Neural cell (in vitro differentiated cells): ENCODE measurements around the gene ADAM11. TPM values are rescaled to one million over a fixed set of nuclear protein-coding genes. Genes with fewer than 3 reads are reported as not detected.
"Not testable (repeated sequence)": the region's sequence is repeated elsewhere in the genome, so short reads cannot be mapped to it uniquely, and the experiment has no call there.

Experiments
- H2AFZ ChIP-seq: fragments of 200-600, 300-800 bp; sonication (generic), shearing (Covaris generic); 2 replicates; pipeline ENCODE4 v1.6.0; 2014; ENCODE audit warnings: low read depth, mild to moderate bottlenecking, antibody characterized with exemption, low read length, moderate library complexity
- H3F3A ChIP-seq: fragments of 200-600 bp; shearing (Covaris generic); 2 replicates; pipeline ENCODE4 v1.6.1; 2016; ENCODE audit warnings: mild to moderate bottlenecking, moderate library complexity, mixed read lengths, antibody characterized with exemption, low read length; ENCODE audit not compliant: insufficient read depth, poor library complexity, severe bottlenecking
- H3K27ac ChIP-seq: fragments of 200-600, 300-800 bp; sonication (generic), shearing (Covaris generic); 2 replicates; pipeline ENCODE4 v1.5.1; 2014; ENCODE audit warnings: mild to moderate bottlenecking, low read length, moderate library complexity
- H3K27me3 ChIP-seq: fragments of 300-800, 200-600 bp; sonication (generic), shearing (Covaris generic); 2 replicates; pipeline ENCODE4 v1.6.0; 2014; ENCODE audit warnings: mild to moderate bottlenecking, low read depth, low read length, moderate library complexity; ENCODE audit not compliant: insufficient read depth
- H3K36me3 ChIP-seq: fragments of 300-800, 200-600 bp; sonication (generic), shearing (Covaris generic); 2 replicates; pipeline ENCODE4 v1.5.1; 2014; ENCODE audit warnings: mild to moderate bottlenecking, antibody characterized with exemption, low read length, moderate library complexity; ENCODE audit not compliant: insufficient read depth
- H3K4me2 ChIP-seq: fragments of 300-800, 200-600 bp; sonication (generic), shearing (Covaris generic); 2 replicates; pipeline ENCODE4 v1.6.0; 2014; ENCODE audit warnings: mild to moderate bottlenecking, low read length
- H3K4me3 ChIP-seq: fragments of 300-800, 200-600 bp; sonication (generic), shearing (Covaris generic); 2 replicates; pipeline ENCODE4 v1.5.1; 2014; ENCODE audit warnings: mild to moderate bottlenecking, low read length, moderate library complexity
- H3K79me2 ChIP-seq: fragments of 200-600 bp; shearing (Covaris generic); replicated peaks from 2 replicates; pipeline ENCODE4 v1.6.0; 2014; ENCODE audit warnings: mild to moderate bottlenecking, low read length, moderate library complexity; ENCODE audit not compliant: insufficient read depth
- H3K9ac ChIP-seq: fragments of 300-800, 200-600 bp; sonication (generic), shearing (Covaris generic); 2 replicates; pipeline ENCODE4 v1.6.1; 2016; ENCODE audit warnings: mild to moderate bottlenecking, low read length, mixed read lengths
- H3K9me2 ChIP-seq: fragments of 200-600 bp; shearing (Covaris generic); 2 replicates; pipeline ENCODE4 v1.6.1; 2016; ENCODE audit warnings: mild to moderate bottlenecking, low read length, mixed read lengths; ENCODE audit not compliant: insufficient read depth
- H3K9me3 ChIP-seq: fragments of 200-600, 300-800 bp; sonication (generic), shearing (Covaris generic); 2 replicates; pipeline ENCODE4 v1.6.1; 2016; ENCODE audit warnings: mild to moderate bottlenecking, mixed run types, low read length, moderate library complexity, mixed read lengths
- H4K20me1 ChIP-seq: fragments of 200-600 bp; shearing (Covaris generic); 2 replicates; pipeline ENCODE4 v1.6.1; 2016; ENCODE audit warnings: mild to moderate bottlenecking, mixed run types; ENCODE audit not compliant: insufficient read depth
- EP300 ChIP-seq: fragments of 450-650 bp; conservative IDR thresholded peaks from 2 replicates; pipeline ENCODE4 v1.6.1; 2014; ENCODE audit warnings: antibody characterized with exemption, mild to moderate bottlenecking, moderate library complexity; ENCODE audit not compliant: poor library complexity, severe bottlenecking
- EZH2 ChIP-seq: fragments of 200-600, 300-800 bp; shearing (Covaris generic), sonication (generic); IDR thresholded peaks from 2 replicates; pipeline ENCODE4 v1.6.1; 2014; ENCODE audit warnings: antibody characterized with exemption, low read length, borderline replicate concordance, mild to moderate bottlenecking; ENCODE audit not compliant: insufficient read depth, poor library complexity, severe bottlenecking
- MXI1 ChIP-seq: fragments of 450-650 bp; conservative IDR thresholded peaks from 2 replicates; pipeline ENCODE4 v1.6.1; 2014; ENCODE audit warnings: antibody characterized with exemption, mild to moderate bottlenecking; ENCODE audit not compliant: poor library complexity, severe bottlenecking
- POLR2AphosphoS5 ChIP-seq: IDR thresholded peaks from 2 replicates; pipeline ENCODE4 v1.6.1; 2012
- RAD21 ChIP-seq: fragments of 450-650 bp; conservative IDR thresholded peaks from 2 replicates; pipeline ENCODE4 v1.6.1; 2014; ENCODE audit warnings: antibody characterized with exemption, mild to moderate bottlenecking, moderate library complexity
- SMC3 ChIP-seq: fragments of 450-650 bp; conservative IDR thresholded peaks from 2 replicates; pipeline ENCODE4 v1.6.1; 2014; ENCODE audit warnings: antibody characterized with exemption, mild to moderate bottlenecking, moderate library complexity; ENCODE audit not compliant: poor library complexity
- TAF1 ChIP-seq: IDR thresholded peaks from 2 replicates; pipeline ENCODE4 v1.6.1; 2012; ENCODE audit warnings: low read depth
- polyA plus RNA-seq: library from polyadenylated mRNA; depleted of rRNA; stranded (reverse); fragments of >200 nt; gene quantifications from 2 replicates; pipeline ENCODE4 v1.2.3, GENCODE V29; 2014
- TF ChIP-seq, protein P1 (sequence below): IDR thresholded peaks from 2 replicates; pipeline ENCODE4 v1.6.1; 2012; ENCODE audit warnings: borderline replicate concordance
- TF ChIP-seq, protein P2 (sequence below): fragments of 450-650 bp; IDR thresholded peaks from 2 replicates; pipeline ENCODE4 v1.5.1; 2014; ENCODE audit warnings: antibody characterized with exemption, mild to moderate bottlenecking, moderate library complexity; ENCODE audit not compliant: poor library complexity, severe bottlenecking

The ADAM11 gene
- polyA plus RNA-seq, 1 donor from 2014 or later = 25.8 TPM

GRCh38 chr17:44745301-44745700 is 13.5 kb upstream of the ADAM11 start:
- Histone ChIP-seq H3K9ac (no peak overlapping the region), H3K9me2 (no peaks in the 10 kb centered on the region), H3F3A (no peaks in the 10 kb centered on the region)

GRCh38 chr17:44745738-44746137 is 13.1 kb upstream of the ADAM11 start:
- H3K36me3 ChIP-seq, H2AFZ ChIP-seq, H3K79me2 ChIP-seq, H3K4me3 ChIP-seq, H3K27me3 ChIP-seq, H3K9me3 ChIP-seq, H3K27ac ChIP-seq, H3K4me2 ChIP-seq, H4K20me1 ChIP-seq, H3F3A ChIP-seq, H3K9me2 ChIP-seq, H3K9ac ChIP-seq: not testable (repeated sequence)

More at GRCh38 chr17:44745301-44745700, 13.5 kb upstream of the ADAM11 start:
- no peaks in the 10 kb centered on the region for H3K36me3 ChIP-seq
- no peak for TF ChIP-seq POLR2AphosphoS5
- no peak for TF ChIP-seq TAF1
- TF ChIP-seq, protein P1, sequence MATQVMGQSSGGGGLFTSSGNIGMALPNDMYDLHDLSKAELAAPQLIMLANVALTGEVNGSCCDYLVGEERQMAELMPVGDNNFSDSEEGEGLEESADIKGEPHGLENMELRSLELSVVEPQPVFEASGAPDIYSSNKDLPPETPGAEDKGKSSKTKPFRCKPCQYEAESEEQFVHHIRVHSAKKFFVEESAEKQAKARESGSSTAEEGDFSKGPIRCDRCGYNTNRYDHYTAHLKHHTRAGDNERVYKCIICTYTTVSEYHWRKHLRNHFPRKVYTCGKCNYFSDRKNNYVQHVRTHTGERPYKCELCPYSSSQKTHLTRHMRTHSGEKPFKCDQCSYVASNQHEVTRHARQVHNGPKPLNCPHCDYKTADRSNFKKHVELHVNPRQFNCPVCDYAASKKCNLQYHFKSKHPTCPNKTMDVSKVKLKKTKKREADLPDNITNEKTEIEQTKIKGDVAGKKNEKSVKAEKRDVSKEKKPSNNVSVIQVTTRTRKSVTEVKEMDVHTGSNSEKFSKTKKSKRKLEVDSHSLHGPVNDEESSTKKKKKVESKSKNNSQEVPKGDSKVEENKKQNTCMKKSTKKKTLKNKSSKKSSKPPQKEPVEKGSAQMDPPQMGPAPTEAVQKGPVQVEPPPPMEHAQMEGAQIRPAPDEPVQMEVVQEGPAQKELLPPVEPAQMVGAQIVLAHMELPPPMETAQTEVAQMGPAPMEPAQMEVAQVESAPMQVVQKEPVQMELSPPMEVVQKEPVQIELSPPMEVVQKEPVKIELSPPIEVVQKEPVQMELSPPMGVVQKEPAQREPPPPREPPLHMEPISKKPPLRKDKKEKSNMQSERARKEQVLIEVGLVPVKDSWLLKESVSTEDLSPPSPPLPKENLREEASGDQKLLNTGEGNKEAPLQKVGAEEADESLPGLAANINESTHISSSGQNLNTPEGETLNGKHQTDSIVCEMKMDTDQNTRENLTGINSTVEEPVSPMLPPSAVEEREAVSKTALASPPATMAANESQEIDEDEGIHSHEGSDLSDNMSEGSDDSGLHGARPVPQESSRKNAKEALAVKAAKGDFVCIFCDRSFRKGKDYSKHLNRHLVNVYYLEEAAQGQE = no peak
- TF ChIP-seq EP300 = no peak
- no peak for TF ChIP-seq SMC3
- TF ChIP-seq, protein P2, sequence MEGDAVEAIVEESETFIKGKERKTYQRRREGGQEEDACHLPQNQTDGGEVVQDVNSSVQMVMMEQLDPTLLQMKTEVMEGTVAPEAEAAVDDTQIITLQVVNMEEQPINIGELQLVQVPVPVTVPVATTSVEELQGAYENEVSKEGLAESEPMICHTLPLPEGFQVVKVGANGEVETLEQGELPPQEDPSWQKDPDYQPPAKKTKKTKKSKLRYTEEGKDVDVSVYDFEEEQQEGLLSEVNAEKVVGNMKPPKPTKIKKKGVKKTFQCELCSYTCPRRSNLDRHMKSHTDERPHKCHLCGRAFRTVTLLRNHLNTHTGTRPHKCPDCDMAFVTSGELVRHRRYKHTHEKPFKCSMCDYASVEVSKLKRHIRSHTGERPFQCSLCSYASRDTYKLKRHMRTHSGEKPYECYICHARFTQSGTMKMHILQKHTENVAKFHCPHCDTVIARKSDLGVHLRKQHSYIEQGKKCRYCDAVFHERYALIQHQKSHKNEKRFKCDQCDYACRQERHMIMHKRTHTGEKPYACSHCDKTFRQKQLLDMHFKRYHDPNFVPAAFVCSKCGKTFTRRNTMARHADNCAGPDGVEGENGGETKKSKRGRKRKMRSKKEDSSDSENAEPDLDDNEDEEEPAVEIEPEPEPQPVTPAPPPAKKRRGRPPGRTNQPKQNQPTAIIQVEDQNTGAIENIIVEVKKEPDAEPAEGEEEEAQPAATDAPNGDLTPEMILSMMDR = no peak
- no peak for TF ChIP-seq EZH2
- TF ChIP-seq MXI1 = no peak
- no peak for TF ChIP-seq RAD21
- H3K9me3 ChIP-seq = no peaks in the 10 kb centered on the region
- H3K27ac ChIP-seq = no peak overlapping the region
- H3K27me3 ChIP-seq = no peaks in the 10 kb centered on the region
- H3K79me2 ChIP-seq = no peaks in the 10 kb centered on the region
- no peak overlapping the region for H2AFZ ChIP-seq
- H3K4me3 ChIP-seq = no peak overlapping the region
- no peaks in the 10 kb centered on the region for H4K20me1 ChIP-seq
- no peak overlapping the region for H3K4me2 ChIP-seq

DNA sequence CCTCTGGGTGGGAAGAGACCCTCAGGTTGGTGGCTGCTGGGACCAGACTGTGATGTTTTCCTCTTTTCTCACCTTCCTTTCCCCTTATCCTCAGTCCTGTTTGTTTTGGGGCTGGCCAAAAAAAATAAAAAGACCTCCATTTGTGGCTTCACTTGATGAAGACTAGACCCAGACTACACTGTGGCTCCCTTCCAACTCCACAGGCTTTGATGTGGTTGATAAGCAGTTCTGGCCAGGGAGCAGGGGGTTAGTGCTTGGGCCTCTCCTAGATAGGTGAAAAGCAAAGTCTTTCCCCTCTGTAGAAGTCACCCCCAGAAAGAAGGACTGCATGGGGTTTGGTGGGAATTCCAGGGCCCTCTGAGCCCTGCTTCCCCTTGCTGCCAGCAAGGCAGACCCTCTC is 11.2 kb upstream of the ADAM11 start:
- no peaks in the 10 kb centered on the region for H3K27me3 ChIP-seq
- H2AFZ ChIP-seq = no peak overlapping the region
- H3K9me2 ChIP-seq = no peaks in the 10 kb centered on the region
- no peak overlapping the region for H3K4me3 ChIP-seq
- H3K4me2 ChIP-seq = no peak overlapping the region
- no peak overlapping the region for H3K27ac ChIP-seq
- no peak overlapping the region for H3K9ac ChIP-seq
- TF ChIP-seq EZH2 = no peak
- TF ChIP-seq MXI1 = no peak
- TF ChIP-seq SMC3 = no peak
- TF ChIP-seq EP300 = no peak
- no peak for TF ChIP-seq POLR2AphosphoS5
- TF ChIP-seq RAD21 = no peak
- TF ChIP-seq, protein P2 = no peak
- TF ChIP-seq TAF1 = no peak
- TF ChIP-seq, protein P1 = no peak
- no peaks in the 10 kb centered on the region for H4K20me1 ChIP-seq
- no peaks in the 10 kb centered on the region for H3K36me3 ChIP-seq
- no peaks in the 10 kb centered on the region for H3F3A ChIP-seq
- H3K79me2 ChIP-seq = no peaks in the 10 kb centered on the region
- no peaks in the 10 kb centered on the region for H3K9me3 ChIP-seq
